HUES48 (cell line): ENCODE results near the gene DEGS2.
"Not testable (repeated sequence)": the region's sequence is repeated elsewhere in the genome, so short reads cannot be mapped to it uniquely, and the experiment has no call there.

Experiments used
- H3K27ac ChIP-seq: one replicate; pipeline ENCODE4 v1.7.0; 2013; ENCODE audit warnings: low read depth, low read length, inconsistent platforms
- H3K27me3 ChIP-seq: 2 replicates; pipeline ENCODE4 v1.6.1; 2013; ENCODE audit warnings: mild to moderate bottlenecking, low read length; ENCODE audit not compliant: control insufficient read depth, insufficient read depth
- H3K36me3 ChIP-seq: 2 replicates; pipeline ENCODE4 v1.6.1; 2013; ENCODE audit warnings: low read length; ENCODE audit not compliant: control insufficient read depth, insufficient read depth
- H3K4me1 ChIP-seq: 2 replicates; pipeline ENCODE4 v1.6.1; 2013; ENCODE audit warnings: mild to moderate bottlenecking, low read length; ENCODE audit not compliant: control insufficient read depth, insufficient read depth
- H3K4me3 ChIP-seq: 2 replicates; pipeline ENCODE4 v1.5.1; 2013; ENCODE audit warnings: mild to moderate bottlenecking, low read depth, low read length
- H3K9ac ChIP-seq: 2 replicates; pipeline ENCODE4 v1.6.1; 2013; ENCODE audit warnings: mild to moderate bottlenecking, low read depth, low read length, moderate library complexity
- H3K9me3 ChIP-seq: 2 replicates; pipeline ENCODE4 v1.6.1; 2013; ENCODE audit warnings: low read length; ENCODE audit not compliant: control insufficient read depth, insufficient read depth

Gene DEGS2

GRCh38 chr14:100159094-100159864 is at the start of gene DEGS2:
Gene DEGS2 (minus strand): TSS chr14:100159645. CDS start chr14:100159587, 58 bp downstream.
- no peak within 1 kb of the TSS for H3K9ac ChIP-seq
- no peak within 1 kb of the TSS for H3K27ac ChIP-seq
- H3K4me3 ChIP-seq: peak within 1 kb of the TSS; percentile 65

GRCh38 chr14:100208136-100208535 is 48.7 kb upstream of the DEGS2 start:
- H3K9me3 ChIP-seq, H3K4me1 ChIP-seq, H3K9ac ChIP-seq, H3K27ac ChIP-seq, H3K27me3 ChIP-seq, H3K4me3 ChIP-seq, H3K36me3 ChIP-seq: not testable (repeated sequence)

More at GRCh38 chr14:100159094-100159864, at the start of gene DEGS2:
- Histone ChIP-seq H3K27me3 (peaks cover 53% of the 10 kb centered on the region), H3K36me3 (no peaks in the 10 kb centered on the region), H3K4me1 (peaks cover 4% of the 10 kb centered on the region; the same call in 1 of the 2 replicates), H3K9me3 (no peaks in the 10 kb centered on the region)

- not testable (repeated sequence) for H3K9me3 ChIP-seq, H3K4me1 ChIP-seq, H3K4me3 ChIP-seq, H3K36me3 ChIP-seq, H3K9ac ChIP-seq, H3K27me3 ChIP-seq, H3K27ac ChIP-seq
These were observed 48.1 kb upstream of the DEGS2 start for GRCh38 chr14:100207588-100207987.

- H3K36me3 ChIP-seq, H3K4me1 ChIP-seq, H3K4me3 ChIP-seq, H3K27ac ChIP-seq, H3K9me3 ChIP-seq, H3K9ac ChIP-seq, H3K27me3 ChIP-seq: not testable (repeated sequence)
These were observed 45.4 kb upstream of the DEGS2 start for GRCh38 chr14:100204835-100205167.

- H3K9me3 ChIP-seq: no peaks in the 10 kb centered on the region
- H3K4me1 ChIP-seq: peaks cover 5% of the 10 kb centered on the region; the same call in 1 of the 2 replicates
- no peak overlapping the region for H3K9ac ChIP-seq
- H3K27me3 ChIP-seq: no peaks in the 10 kb centered on the region
- H3K27ac ChIP-seq: no peak overlapping the region
- H3K4me3 ChIP-seq: no peak overlapping the region
- no peaks in the 10 kb centered on the region for H3K36me3 ChIP-seq
These were observed 44.8 kb upstream of the DEGS2 start for GRCh38 chr14:100203962-100204834.

GRCh38 chr14:100203146-100203545 is 43.7 kb upstream of the DEGS2 start:
- Histone ChIP-seq H3K4me3 (no peak overlapping the region), H3K36me3 (no peaks in the 10 kb centered on the region), H3K4me1 (peaks cover 7% of the 10 kb centered on the region; the same call in 1 of the 2 replicates), H3K27me3 (no peaks in the 10 kb centered on the region), H3K9ac (no peak overlapping the region), H3K27ac (no peak overlapping the region), H3K9me3 (no peaks in the 10 kb centered on the region)

- Histone ChIP-seq H3K9me3 (no peaks in the 10 kb centered on the region), H3K27ac (no peak overlapping the region), H3K9ac (no peak overlapping the region), H3K4me1 (peaks cover 7% of the 10 kb centered on the region; the same call in 1 of the 2 replicates), H3K4me3 (no peak overlapping the region), H3K36me3 (no peaks in the 10 kb centered on the region), H3K27me3 (no peaks in the 10 kb centered on the region)
These were observed 43.3 kb upstream of the DEGS2 start for GRCh38 chr14:100202712-100203111.

- no peak overlapping the region for H3K27ac ChIP-seq
- H3K9ac ChIP-seq: no peak overlapping the region
- no peaks in the 10 kb centered on the region for H3K27me3 ChIP-seq
- no peaks in the 10 kb centered on the region for H3K9me3 ChIP-seq
- H3K4me1 ChIP-seq: peaks cover 7% of the 10 kb centered on the region; the same call in 1 of the 2 replicates
- H3K4me3 ChIP-seq: no peak overlapping the region
- H3K36me3 ChIP-seq: no peaks in the 10 kb centered on the region
These were observed 42.3 kb upstream of the DEGS2 start for GRCh38 chr14:100201701-100202100.

GRCh38 chr14:100200311-100200710 is 40.9 kb upstream of the DEGS2 start:
- H3K36me3 ChIP-seq: no peaks in the 10 kb centered on the region
- no peak overlapping the region for H3K4me3 ChIP-seq
- no peak overlapping the region for H3K27ac ChIP-seq
- H3K9me3 ChIP-seq: no peaks in the 10 kb centered on the region
- H3K4me1 ChIP-seq: peaks cover 7% of the 10 kb centered on the region; the same call in 1 of the 2 replicates
- H3K9ac ChIP-seq: no peak overlapping the region
- H3K27me3 ChIP-seq: no peaks in the 10 kb centered on the region

GRCh38 chr14:100199240-100199860 is 39.9 kb upstream of the DEGS2 start:
- Histone ChIP-seq H3K9ac (no peak overlapping the region), H3K9me3 (no peaks in the 10 kb centered on the region), H3K27me3 (no peaks in the 10 kb centered on the region), H3K27ac (peak overlapping the region; percentile 7), H3K4me1 (peaks cover 7% of the 10 kb centered on the region; the same call in 1 of the 2 replicates), H3K36me3 (no peaks in the 10 kb centered on the region), H3K4me3 (no peak overlapping the region)
